ENCODE measurements around the gene ABCA8.

The ABCA8 gene

DNA sequence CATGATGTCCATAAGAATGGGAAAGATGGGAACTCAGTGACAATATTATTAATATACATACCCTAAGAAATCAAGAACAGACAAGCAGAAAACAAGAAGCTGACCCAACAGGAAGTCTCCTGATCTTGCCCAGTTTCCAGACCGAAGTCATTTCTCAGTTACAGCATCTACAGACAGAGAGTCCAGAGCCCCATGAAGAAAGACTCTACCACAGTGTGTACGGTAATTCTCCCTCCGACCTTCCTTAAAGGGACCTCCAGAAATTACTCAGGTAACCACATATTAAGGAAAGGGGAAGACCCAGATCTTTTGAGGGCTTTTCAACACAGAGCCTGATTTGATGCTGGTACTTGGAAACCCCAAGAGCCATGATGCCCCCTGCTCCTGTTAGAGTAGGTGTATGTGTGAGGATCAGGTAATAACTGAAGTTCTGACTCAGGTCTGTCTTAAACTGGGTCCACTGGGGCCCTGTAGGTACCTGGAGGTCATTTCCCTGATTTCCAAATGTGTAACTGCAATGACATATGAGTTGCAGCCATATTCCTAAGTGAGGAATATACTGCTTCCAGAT is 132.4 kb downstream of the ABCA8 start:
- Histone ChIP-seq H3K9me3 (ENCODE audit: insufficient read depth, low read length) (no peaks in the 10 kb centered on the region), H3K9ac (ENCODE audit: insufficient read length, low read depth) (no peak overlapping the region), H3K4me1 (ENCODE audit: insufficient read depth, insufficient read length) (no peaks in the 10 kb centered on the region), H3K36me3 (ENCODE audit: insufficient read depth, insufficient read length, low read length) (no peaks in the 10 kb centered on the region), H3K4me3 (ENCODE audit: insufficient read length, low read depth) (no peak overlapping the region), H3K27me3 (ENCODE audit: insufficient read depth, insufficient read length) (no peaks in the 10 kb centered on the region)
- no peak for TF ChIP-seq SUZ12 (IDR thresholded peaks at IDR 0.05; ENCODE audit: extremely low read depth, insufficient read depth, insufficient read length)
- no peak for TF ChIP-seq YY1 (IDR thresholded peaks at IDR 0.05; ENCODE audit: insufficient read depth, insufficient read length)
- TF ChIP-seq ZNF274 (IDR thresholded peaks at IDR 0.05; ENCODE audit: low read depth, low read length), result no peak
- no peak for DNase-seq (ENCODE audit: low read depth, low spot score)

DNA sequence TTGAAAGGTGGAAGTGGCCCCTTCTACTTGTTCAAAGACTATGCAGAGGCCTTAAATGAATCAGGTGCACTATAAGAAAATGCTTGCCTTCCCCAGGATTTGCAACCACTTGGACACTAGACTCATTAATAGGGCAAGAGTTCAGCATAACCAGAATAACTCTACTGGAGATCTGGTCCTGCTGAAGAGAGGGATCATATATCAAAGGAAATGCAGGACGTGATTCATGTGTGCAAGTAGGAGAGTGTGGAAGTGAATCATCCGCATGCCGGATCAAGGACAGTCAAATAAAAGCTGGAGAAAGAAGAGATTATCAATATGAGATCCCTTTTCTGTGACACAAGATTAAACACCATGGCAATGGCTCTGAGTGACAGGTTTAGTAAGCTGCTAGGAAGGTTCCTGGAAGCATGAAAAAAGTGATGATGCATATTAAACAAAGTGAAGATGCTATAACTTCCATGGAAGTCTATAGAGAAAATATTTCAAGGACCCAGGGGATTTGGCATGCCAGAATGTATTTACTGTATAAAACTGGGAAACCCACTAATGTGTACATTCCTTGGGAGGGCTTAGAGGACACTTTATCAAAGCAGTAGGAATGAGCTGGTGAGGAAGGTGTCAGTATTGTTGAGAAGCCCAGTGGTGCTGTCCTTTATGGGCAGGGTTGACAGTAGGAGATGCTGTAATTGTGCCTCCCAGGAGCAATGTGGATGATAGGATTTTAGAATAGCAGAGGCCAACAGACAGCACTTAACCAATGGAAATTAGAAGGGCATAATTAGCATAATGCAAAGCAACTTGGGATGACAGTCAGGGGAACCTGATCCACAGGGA is 133.1 kb downstream of the ABCA8 start:
- Histone ChIP-seq H3K9ac (ENCODE audit: insufficient read length, low read depth) (no peak overlapping the region), H3K27me3 (ENCODE audit: insufficient read depth, insufficient read length) (no peaks in the 10 kb centered on the region), H3K36me3 (ENCODE audit: insufficient read depth, insufficient read length, low read length) (no peaks in the 10 kb centered on the region), H3K9me3 (ENCODE audit: insufficient read depth, low read length) (no peaks in the 10 kb centered on the region), H3K4me3 (ENCODE audit: insufficient read length, low read depth) (no peak overlapping the region), H3K4me1 (ENCODE audit: insufficient read depth, insufficient read length) (no peaks in the 10 kb centered on the region)
- TF ChIP-seq SUZ12 (IDR thresholded peaks at IDR 0.05; ENCODE audit: extremely low read depth, insufficient read depth, insufficient read length) (no peak), YY1 (IDR thresholded peaks at IDR 0.05; ENCODE audit: insufficient read depth, insufficient read length) (no peak), ZNF274 (IDR thresholded peaks at IDR 0.05; ENCODE audit: low read depth, low read length) (no peak)
- no peak for DNase-seq (ENCODE audit: low read depth, low spot score)

DNA sequence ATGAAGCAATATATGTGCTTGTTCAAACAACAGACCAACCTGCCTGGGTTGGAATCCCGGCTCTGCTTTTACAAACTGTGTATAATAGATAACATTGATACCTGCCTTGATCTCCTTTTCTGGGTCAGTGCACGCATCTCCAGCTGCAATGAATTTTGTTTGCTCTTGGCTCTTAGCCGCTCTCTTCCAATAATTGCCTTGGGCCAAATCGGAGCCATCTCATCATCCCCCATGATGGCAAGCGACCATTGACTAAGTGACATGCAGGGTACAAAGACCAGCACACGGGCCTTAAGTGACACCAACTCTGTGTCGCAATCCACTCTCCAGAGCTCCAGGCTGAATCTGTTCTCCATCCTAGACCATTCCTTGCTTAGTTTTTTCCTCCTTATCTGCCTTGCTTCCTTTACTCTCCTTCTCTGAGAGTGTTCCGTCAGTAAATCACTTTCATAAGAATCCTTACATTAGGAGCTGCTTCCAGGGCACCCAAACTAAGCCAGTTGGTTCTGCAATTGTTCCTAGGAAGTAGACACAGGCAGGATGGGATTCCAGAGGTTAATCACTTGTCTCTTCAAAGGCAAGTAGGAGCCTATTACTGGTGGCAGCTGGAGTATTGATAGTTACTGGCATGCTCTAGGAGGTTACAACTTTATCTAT is 134.2 kb downstream of the ABCA8 start:
- TF ChIP-seq YY1 (IDR thresholded peaks at IDR 0.05; ENCODE audit: insufficient read depth, insufficient read length) (no peak), SUZ12 (IDR thresholded peaks at IDR 0.05; ENCODE audit: extremely low read depth, insufficient read depth, insufficient read length) (no peak), ZNF274 (IDR thresholded peaks at IDR 0.05; ENCODE audit: low read depth, low read length) (no peak)
- H3K9ac ChIP-seq (ENCODE audit: insufficient read length, low read depth), result no peak overlapping the region
- H3K36me3 ChIP-seq (ENCODE audit: insufficient read depth, insufficient read length, low read length), result no peaks in the 10 kb centered on the region
- no peaks in the 10 kb centered on the region for H3K27me3 ChIP-seq (ENCODE audit: insufficient read depth, insufficient read length)
- no peaks in the 10 kb centered on the region for H3K9me3 ChIP-seq (ENCODE audit: insufficient read depth, low read length)
- DNase-seq (ENCODE audit: low read depth, low spot score), result no peak
- no peak overlapping the region for H3K4me3 ChIP-seq (ENCODE audit: insufficient read length, low read depth)
- no peaks in the 10 kb centered on the region for H3K4me1 ChIP-seq (ENCODE audit: insufficient read depth, insufficient read length)

DNA sequence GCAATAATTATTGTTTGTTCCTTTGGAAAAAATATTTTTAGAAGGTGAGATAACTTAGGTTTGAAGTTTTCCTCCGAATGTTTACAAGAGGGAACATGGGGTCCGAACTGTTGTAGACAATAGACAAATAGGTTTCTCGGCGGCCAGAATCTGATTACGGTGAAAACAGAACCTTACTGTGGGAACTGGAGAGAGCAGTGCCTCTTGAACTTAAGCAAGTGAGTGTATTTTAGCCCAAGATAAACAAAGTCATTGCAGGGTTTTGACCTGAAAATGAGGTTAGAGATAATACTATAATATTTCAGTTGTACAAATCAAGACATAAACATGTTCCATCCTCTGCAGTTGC is 134.7 kb downstream of the ABCA8 start:
- no peaks in the 10 kb centered on the region for H3K4me1 ChIP-seq (ENCODE audit: insufficient read depth, insufficient read length)
- H3K9ac ChIP-seq (ENCODE audit: insufficient read length, low read depth), result no peak overlapping the region
- H3K36me3 ChIP-seq (ENCODE audit: insufficient read depth, insufficient read length, low read length), result no peaks in the 10 kb centered on the region
- no peaks in the 10 kb centered on the region for H3K9me3 ChIP-seq (ENCODE audit: insufficient read depth, low read length)
- no peak for DNase-seq (ENCODE audit: low read depth, low spot score)
- H3K27me3 ChIP-seq (ENCODE audit: insufficient read depth, insufficient read length), result no peaks in the 10 kb centered on the region
- no peak for TF ChIP-seq ZNF274 (IDR thresholded peaks at IDR 0.05; ENCODE audit: low read depth, low read length)
- TF ChIP-seq YY1 (IDR thresholded peaks at IDR 0.05; ENCODE audit: insufficient read depth, insufficient read length), result no peak
- no peak for TF ChIP-seq SUZ12 (IDR thresholded peaks at IDR 0.05; ENCODE audit: extremely low read depth, insufficient read depth, insufficient read length)
- H3K4me3 ChIP-seq (ENCODE audit: insufficient read length, low read depth), result no peak overlapping the region

DNA sequence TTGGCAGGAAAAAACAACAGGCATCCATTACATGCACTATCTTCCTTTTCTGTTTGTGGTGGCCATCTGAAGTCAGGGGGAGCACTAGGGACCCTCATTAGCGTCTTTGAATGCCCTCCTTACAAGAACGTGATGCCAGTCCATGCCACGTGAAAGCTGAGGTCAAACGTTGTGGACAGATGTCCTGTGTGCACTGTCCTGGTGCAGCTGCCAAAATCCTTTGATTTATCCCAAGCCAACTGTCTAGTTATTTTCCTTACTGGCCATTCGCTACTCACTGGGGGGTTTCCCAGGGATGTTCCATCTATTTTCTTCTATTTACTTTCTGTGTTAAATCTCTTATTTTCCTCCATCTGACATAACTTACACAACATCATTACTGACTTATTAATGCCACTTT is 135.7 kb downstream of the ABCA8 start:
- H3K36me3 ChIP-seq (ENCODE audit: insufficient read depth, insufficient read length, low read length), result no peaks in the 10 kb centered on the region
- H3K4me3 ChIP-seq (ENCODE audit: insufficient read length, low read depth), result no peak overlapping the region
- H3K4me1 ChIP-seq (ENCODE audit: insufficient read depth, insufficient read length), result no peaks in the 10 kb centered on the region
- TF ChIP-seq YY1 (IDR thresholded peaks at IDR 0.05; ENCODE audit: insufficient read depth, insufficient read length) (no peak), SUZ12 (IDR thresholded peaks at IDR 0.05; ENCODE audit: extremely low read depth, insufficient read depth, insufficient read length) (no peak)
- no peak for DNase-seq (ENCODE audit: low read depth, low spot score)
- no peaks in the 10 kb centered on the region for H3K27me3 ChIP-seq (ENCODE audit: insufficient read depth, insufficient read length)
- no peaks in the 10 kb centered on the region for H3K9me3 ChIP-seq (ENCODE audit: insufficient read depth, low read length)
- no peak overlapping the region for H3K9ac ChIP-seq (ENCODE audit: insufficient read length, low read depth)
